Suppressor macrophage (primary cell): Measurements from ENCODE around the gene TP53TG5.
A peak's percentile ranks its signal among the peaks of the same experiment; 100 is the strongest.

Source experiments
- DNase-seq, 4 experiments: peaks; one replicate each; pipeline ENCODE4 v3.0.0-alpha.2; 2020 to 2022

The TP53TG5 gene

DNA sequence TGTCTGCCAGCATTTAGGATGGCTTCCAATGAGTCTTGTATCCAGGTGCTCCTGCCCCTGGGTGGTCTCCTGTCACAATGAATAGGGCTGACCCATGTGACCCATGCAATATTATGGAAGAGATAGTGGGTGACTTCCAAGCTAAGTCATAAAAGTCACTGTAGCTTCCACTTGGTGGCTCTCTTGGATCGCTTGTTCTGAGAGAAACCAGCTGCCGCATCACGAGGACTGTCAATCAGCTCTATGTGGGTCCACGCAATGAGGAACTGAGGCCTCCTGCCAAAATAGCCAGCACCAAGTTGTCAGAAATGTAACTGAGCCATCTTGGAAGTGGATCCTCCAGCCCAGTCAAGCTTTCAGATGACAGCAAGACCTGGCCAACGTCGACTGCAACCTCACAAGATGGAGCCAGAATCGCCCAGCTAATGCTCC is 55.2 kb downstream of the TP53TG5 start:
- peak; percentile 90 to 95 (median 93) for DNase-seq
